HFFc6 (cell line): Measurements from ENCODE around the gene TNFAIP8L3. TPM values are rescaled to one million over a fixed set of nuclear protein-coding genes. Genes with fewer than 3 reads are reported as not detected.
"Not testable (repeated sequence)": the region's sequence is repeated elsewhere in the genome, so short reads cannot be mapped to it uniquely, and the experiment has no call there.

Experiments
- DNase-seq: peaks from one replicate; pipeline ENCODE4 v3.0.0-alpha.2; 2018
- H3K27ac Mint-ChIP-seq: 2 replicates; pipeline ENCODE4 v1.8.0; 2020; ENCODE audit warnings: mild to moderate bottlenecking, mixed read lengths
- H3K27me3 Mint-ChIP-seq: 2 replicates; pipeline ENCODE4 v1.8.0; 2021; ENCODE audit warnings: mild to moderate bottlenecking, moderate library complexity, mixed read lengths; ENCODE audit not compliant: insufficient read depth
- H3K36me3 Mint-ChIP-seq: 2 replicates; pipeline ENCODE4 v1.8.0; 2021; ENCODE audit warnings: low read depth, mixed read lengths
- H3K4me1 Mint-ChIP-seq: 2 replicates; pipeline ENCODE4 v1.8.0; 2020; ENCODE audit warnings: low read depth, mixed read lengths
- H3K4me3 Mint-ChIP-seq: 2 replicates; pipeline ENCODE4 v1.8.0; 2020; ENCODE audit warnings: mild to moderate bottlenecking, moderate library complexity, mixed read lengths
- H3K9me3 Mint-ChIP-seq: 2 replicates; pipeline ENCODE4 v1.8.0; 2020; ENCODE audit warnings: mild to moderate bottlenecking, mixed read lengths
- total RNA-seq, 6 experiments: library from RNA; stranded (reverse); fragmentation: NEBNext Ultra II Directional; extraction: Animal tissue kit (Norgen Biotek cat#: 25700); gene quantifications; 2 replicates in 1 of 6; 3 replicates in 5 of 6; pipeline ENCODE4 v1.2.3, GENCODE V29; 2021
- TF ChIP-seq, protein P1 (sequence below): fragments of 200-600 bp; sonication (generic); IDR thresholded peaks from 2 replicates; pipeline ENCODE4 v1.5.0; 2021; ENCODE audit warnings: antibody characterized with exemption, mild to moderate bottlenecking

Gene TNFAIP8L3
- total RNA-seq, 6 experiments from 2014 or later = 0.17 to 0.57 (median 0.23) TPM

DNA sequence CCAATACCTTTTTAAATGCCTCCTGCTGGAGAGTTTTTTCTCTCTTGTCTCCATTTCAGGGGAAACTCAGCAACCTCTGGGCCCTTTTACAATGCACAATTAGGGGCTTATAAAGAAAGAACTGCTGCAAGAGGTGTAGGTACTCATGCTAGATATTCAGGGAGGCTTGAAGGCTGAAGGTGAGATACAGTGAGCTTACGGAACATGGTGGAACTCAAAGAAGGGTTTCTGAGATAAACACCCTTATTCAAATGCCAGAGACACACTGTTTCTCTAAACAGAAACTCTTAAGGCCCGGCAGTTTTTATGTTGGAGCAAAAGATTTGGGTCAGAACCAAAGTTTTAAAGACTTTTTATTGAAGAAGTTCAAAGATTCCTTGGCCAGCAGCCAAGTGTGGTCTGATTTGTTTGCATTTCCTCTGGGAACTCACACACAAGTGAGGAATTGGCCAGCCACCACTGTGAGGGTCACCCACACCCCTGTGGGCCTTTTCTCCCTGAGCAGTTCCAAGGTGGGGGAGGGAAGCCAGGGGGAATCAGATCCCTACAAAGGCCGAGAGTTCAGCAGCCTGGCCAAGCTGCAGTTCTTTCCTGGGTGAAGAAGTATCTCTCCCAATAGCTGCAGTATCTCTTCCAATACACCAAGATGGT lies 47.8 kb downstream of the TNFAIP8L3 start:
- no peaks in the 10 kb centered on the region for H3K36me3 Mint-ChIP-seq
- peaks cover 11% of the 10 kb centered on the region for H3K4me1 Mint-ChIP-seq
- H3K27ac Mint-ChIP-seq = no peak overlapping the region
- TF ChIP-seq, protein P1, sequence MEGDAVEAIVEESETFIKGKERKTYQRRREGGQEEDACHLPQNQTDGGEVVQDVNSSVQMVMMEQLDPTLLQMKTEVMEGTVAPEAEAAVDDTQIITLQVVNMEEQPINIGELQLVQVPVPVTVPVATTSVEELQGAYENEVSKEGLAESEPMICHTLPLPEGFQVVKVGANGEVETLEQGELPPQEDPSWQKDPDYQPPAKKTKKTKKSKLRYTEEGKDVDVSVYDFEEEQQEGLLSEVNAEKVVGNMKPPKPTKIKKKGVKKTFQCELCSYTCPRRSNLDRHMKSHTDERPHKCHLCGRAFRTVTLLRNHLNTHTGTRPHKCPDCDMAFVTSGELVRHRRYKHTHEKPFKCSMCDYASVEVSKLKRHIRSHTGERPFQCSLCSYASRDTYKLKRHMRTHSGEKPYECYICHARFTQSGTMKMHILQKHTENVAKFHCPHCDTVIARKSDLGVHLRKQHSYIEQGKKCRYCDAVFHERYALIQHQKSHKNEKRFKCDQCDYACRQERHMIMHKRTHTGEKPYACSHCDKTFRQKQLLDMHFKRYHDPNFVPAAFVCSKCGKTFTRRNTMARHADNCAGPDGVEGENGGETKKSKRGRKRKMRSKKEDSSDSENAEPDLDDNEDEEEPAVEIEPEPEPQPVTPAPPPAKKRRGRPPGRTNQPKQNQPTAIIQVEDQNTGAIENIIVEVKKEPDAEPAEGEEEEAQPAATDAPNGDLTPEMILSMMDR = no peak
- no peaks in the 10 kb centered on the region for H3K9me3 Mint-ChIP-seq
- no peak for DNase-seq
- H3K27me3 Mint-ChIP-seq = peaks cover 10% of the 10 kb centered on the region; the same call in 1 of the 2 replicates
- H3K4me3 Mint-ChIP-seq = no peak overlapping the region

DNA sequence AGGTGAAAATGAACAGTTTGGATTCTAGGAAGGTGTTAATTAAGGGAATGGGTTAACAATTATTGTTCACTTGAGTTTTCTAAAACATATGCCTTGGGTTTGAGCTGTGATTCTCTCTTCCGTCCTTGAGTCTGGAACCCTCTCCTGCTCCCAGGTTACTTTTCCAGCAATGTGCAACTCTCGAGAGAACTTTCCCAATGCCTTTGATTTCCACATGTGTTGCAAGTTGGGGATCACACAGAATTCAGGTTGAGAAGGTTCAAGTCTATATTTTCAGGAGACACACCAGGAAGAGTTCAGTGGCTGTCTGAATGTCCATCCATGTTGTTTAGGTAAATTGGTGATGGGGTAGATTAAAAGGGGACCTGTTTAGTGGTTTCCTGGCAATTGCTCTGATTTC lies 48.7 kb downstream of the TNFAIP8L3 start:
- Mint-ChIP-seq H3K27ac (no peak overlapping the region), H3K4me1 (peaks cover 11% of the 10 kb centered on the region), H3K27me3 (peaks cover 6% of the 10 kb centered on the region; the same call in 1 of the 2 replicates), H3K4me3 (no peak overlapping the region), H3K36me3 (no peaks in the 10 kb centered on the region), H3K9me3 (no peaks in the 10 kb centered on the region)
- TF ChIP-seq, protein P1 = no peak
- DNase-seq = no peak

DNA sequence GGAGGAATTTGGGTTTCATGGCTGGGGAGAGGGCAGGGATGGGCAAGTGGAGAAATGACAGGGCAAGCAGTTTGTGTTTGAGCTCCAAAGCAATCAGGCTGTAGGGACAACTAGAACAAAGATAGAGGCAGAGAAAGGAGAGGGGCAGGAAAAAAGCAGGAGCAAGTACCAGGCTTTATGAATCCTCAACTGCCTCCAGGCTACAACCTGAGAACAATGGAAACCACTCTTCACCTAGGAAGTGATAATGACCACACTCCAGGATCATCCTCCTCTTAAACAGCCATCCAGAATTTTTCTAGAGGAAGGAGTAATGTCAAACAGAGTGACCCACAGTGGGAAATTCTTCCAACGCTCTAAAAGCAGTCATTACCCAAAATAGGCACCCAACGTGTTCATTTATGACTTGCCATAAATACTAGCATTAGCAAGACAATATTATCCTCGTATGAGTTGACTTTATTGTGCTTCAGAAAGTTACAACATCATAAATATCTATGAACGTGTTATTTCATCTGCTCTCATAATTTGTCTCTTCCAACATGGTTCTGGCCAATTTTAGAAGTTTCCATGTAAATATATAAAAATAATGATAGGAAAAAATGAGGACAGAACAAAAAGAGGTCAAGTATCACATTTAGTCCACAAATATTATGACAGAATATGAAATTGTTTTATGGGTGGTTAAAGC lies 50.5 kb downstream of the TNFAIP8L3 start:
- TF ChIP-seq, protein P1 = no peak
- Mint-ChIP-seq H3K36me3 (no peaks in the 10 kb centered on the region), H3K27ac (no peak overlapping the region), H3K4me1 (peaks cover 11% of the 10 kb centered on the region), H3K4me3 (no peak overlapping the region), H3K27me3 (peaks cover 3% of the 10 kb centered on the region; the same call in 1 of the 2 replicates), H3K9me3 (no peaks in the 10 kb centered on the region)
- no peak for DNase-seq

DNA sequence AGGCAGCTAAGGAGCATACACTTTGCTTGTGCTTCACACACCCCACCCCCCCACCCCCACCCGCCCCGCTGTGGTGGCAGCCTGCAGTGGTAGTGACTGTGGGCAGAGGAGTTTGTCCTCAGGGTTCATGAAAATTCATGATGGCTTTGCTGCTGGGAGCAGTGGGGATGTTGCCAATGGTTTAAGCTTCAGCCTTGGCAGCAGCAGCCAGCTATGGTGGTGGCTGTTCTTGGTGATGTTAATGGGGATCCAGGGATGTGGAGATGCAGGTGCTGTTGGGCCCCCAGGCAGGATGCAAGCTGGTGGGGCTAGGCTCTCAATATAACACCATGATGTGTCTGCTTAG lies 55.8 kb downstream of the TNFAIP8L3 start:
- Mint-ChIP-seq H3K27ac (no peak overlapping the region), H3K27me3 (no peaks in the 10 kb centered on the region; the same call in 1 of the 2 replicates), H3K4me3 (no peak overlapping the region), H3K36me3 (peaks cover 6% of the 10 kb centered on the region), H3K9me3 (no peaks in the 10 kb centered on the region), H3K4me1 (no peaks in the 10 kb centered on the region)
- TF ChIP-seq, protein P1 = no peak
- no peak for DNase-seq

GRCh38 chr15:51038162-51038973 lies 56.3 kb downstream of the TNFAIP8L3 start:
- no peaks in the 10 kb centered on the region for H3K9me3 Mint-ChIP-seq
- peaks cover 6% of the 10 kb centered on the region for H3K36me3 Mint-ChIP-seq

DNA sequence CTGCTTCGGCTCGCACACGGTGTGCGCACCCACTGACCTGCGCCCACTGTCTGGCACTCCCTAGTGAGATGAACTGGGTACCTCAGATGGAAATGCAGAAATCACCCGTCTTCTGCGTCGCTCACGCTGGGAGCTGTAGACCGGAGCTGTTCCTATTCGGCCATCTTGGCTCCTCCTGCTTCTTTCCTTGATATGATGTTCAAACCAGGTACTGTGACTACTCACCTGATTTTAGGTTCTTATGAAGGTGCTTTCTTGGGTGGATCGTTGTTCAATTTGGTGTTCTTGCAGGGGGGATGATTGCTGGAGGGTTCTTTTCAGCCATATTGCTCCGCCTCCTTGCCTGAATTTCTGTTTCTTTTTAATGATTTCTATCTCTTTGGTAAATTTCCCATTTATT lies 57.2 kb downstream of the TNFAIP8L3 start:
- not testable (repeated sequence) for H3K36me3 Mint-ChIP-seq, H3K27ac Mint-ChIP-seq, H3K9me3 Mint-ChIP-seq, DNase-seq, H3K4me1 Mint-ChIP-seq, H3K27me3 Mint-ChIP-seq, H3K4me3 Mint-ChIP-seq

More at GRCh38 chr15:51038162-51038973, 56.3 kb downstream of the TNFAIP8L3 start:
- TF ChIP-seq, protein P1 = peak; percentile 32
- no peak overlapping the region for H3K4me3 Mint-ChIP-seq
- DNase-seq = no peak
- H3K27ac Mint-ChIP-seq = no peak overlapping the region
- H3K4me1 Mint-ChIP-seq = no peaks in the 10 kb centered on the region
- H3K27me3 Mint-ChIP-seq = no peaks in the 10 kb centered on the region
